PC-9 (cell line): ENCODE data around the gene DOCK1.

ENCODE experiments used
- CTCF ChIP-seq: fragments of 200-600 bp; sonication (generic); conservative IDR thresholded peaks from 2 replicates; pipeline ENCODE4 v1.6.1; 2017; ENCODE audit warnings: mixed run types, antibody characterized with exemption, mild to moderate bottlenecking, moderate library complexity
- EZH2 ChIP-seq: fragments of 200-600 bp; sonication (generic); IDR thresholded peaks from 2 replicates; pipeline ENCODE4 v1.8.0; 2017; ENCODE audit warnings: antibody characterized with exemption, low read depth

- no peak for TF ChIP-seq CTCF
- TF ChIP-seq EZH2 = no peak
Measured at GRCh38 chr10:127283576-127283975, 378.3 kb downstream of the DOCK1 start.
